Panc1 (cell line): ENCODE data around the gene CABP2. TPM values are rescaled to one million over a fixed set of nuclear protein-coding genes. Genes with fewer than 3 reads are reported as not detected.
"Not testable (repeated sequence)": the region's sequence is repeated elsewhere in the genome, so short reads cannot be mapped to it uniquely, and the experiment has no call there.

Experiments used
- ATAC-seq: fragments of 200-7000 bp; cut with Tn5 transposase; 2 replicates; pipeline ENCODE4 v1.9.1; 2020; ENCODE audit warnings: mild to moderate bottlenecking, moderate library complexity
- BruUV-seq: library from RNA; stranded (reverse); fragments of 400-500 nt; replicated peaks from 2 replicates; lab custom pipeline; 2021; lab: Mats Ljungman, UMichigan
- CTCF ChIA-PET: fragments of 300-600 bp; sonication (Branson Sonifier 250); formaldehyde crosslinking; loops from one replicate; lab custom pipeline; 2022; ENCODE audit warnings: antibody characterized with exemption; lab: Charles Lee
- POLR2A ChIA-PET: fragments of 300-600 bp; sonication (Branson Sonifier 250); formaldehyde crosslinking; loops from one replicate; lab custom pipeline; 2022; ENCODE audit warnings: antibody characterized with exemption; lab: Charles Lee
- DNase-seq: peaks from one replicate; pipeline ENCODE4 v3.0.0-alpha.2; 2010; ENCODE audit warnings: low read depth, low spot score
- H3K27ac ChIP-seq: 2 replicates; pipeline ENCODE4 v1.5.1; 2011; ENCODE audit warnings: mild to moderate bottlenecking, low read length, inconsistent platforms
- H3K27me3 ChIP-seq: fragments of 200-500 bp; sonication (Bioruptor generic); 2 replicates; pipeline ENCODE4 v1.6.0; 2014; ENCODE audit warnings: low read length, inconsistent platforms; ENCODE audit not compliant: control insufficient read depth, insufficient read depth
- H3K36me3 ChIP-seq: fragments of 200-500 bp; sonication (Bioruptor generic); 2 replicates; pipeline ENCODE4 v1.5.1; 2014; ENCODE audit warnings: inconsistent platforms, mild to moderate bottlenecking, low read length, moderate library complexity; ENCODE audit not compliant: control insufficient read depth, insufficient read depth
- H3K4me1 ChIP-seq: 2 replicates; pipeline ENCODE4 v1.5.1; 2011; ENCODE audit warnings: inconsistent platforms, mild to moderate bottlenecking, low read length, moderate library complexity; ENCODE audit not compliant: control insufficient read depth, insufficient read depth
- H3K4me3 ChIP-seq, 2 experiments: 2 replicates each; pipeline ENCODE4 v1.5.1; 2011 to 2012; ENCODE audit warnings: low read depth in 2 of 2, low read length in 2 of 2, mild to moderate bottlenecking in 2 of 2, inconsistent platforms in 1 of 2, moderate library complexity in 1 of 2
- H3K9me3 ChIP-seq: fragments of 200-500 bp; sonication (Bioruptor generic); 2 replicates; pipeline ENCODE4 v1.5.1; 2014; ENCODE audit warnings: low read depth, mild to moderate bottlenecking, inconsistent platforms, low read length, moderate library complexity; ENCODE audit not compliant: control insufficient read depth, insufficient read depth
- POLR2AphosphoS5 ChIP-seq: IDR thresholded peaks from 2 replicates; pipeline ENCODE4 v1.6.1; 2012; ENCODE audit warnings: mild to moderate bottlenecking, low read depth, low read length, moderate library complexity
- REST ChIP-seq, 2 experiments: IDR thresholded peaks; 2 replicates each; pipeline ENCODE4 v1.6.1; 2011 to 2012; ENCODE audit warnings: low read depth in 2 of 2, control low read depth in 1 of 2, low read length in 1 of 2, mild to moderate bottlenecking in 1 of 2, moderate library complexity in 1 of 2; ENCODE audit not compliant: insufficient read depth in 1 of 2
- SIN3A ChIP-seq: IDR thresholded peaks from 2 replicates; pipeline ENCODE4 v1.6.1; 2012; ENCODE audit warnings: low read depth, mild to moderate bottlenecking, low read length, moderate library complexity, borderline replicate concordance; ENCODE audit not compliant: insufficient read depth
- TCF7L2 ChIP-seq: IDR thresholded peaks from 2 replicates; pipeline ENCODE4 v1.6.1; 2011; ENCODE audit warnings: mild to moderate bottlenecking, low read depth, low read length, inconsistent platforms
- in situ Hi-C: cut with HindIII; loops from 2 replicates; pipeline ENCODE4 v1.10.0; 2016; ENCODE audit warnings: low sequenced_read_pairs, low pct_unique_long_range_greater_than_20kb
- intact Hi-C: fragments of 100-400 bp; cut with micrococcal nuclease; formaldehyde crosslinking; loops from one replicate; pipeline ENCODE4 v1.10.0; 2022; ENCODE audit not compliant: unreplicated experiment
- total RNA-seq: library from RNA; stranded (reverse); gene quantifications from one replicate; pipeline ENCODE4 v1.2.1, GENCODE V29; 2021; ENCODE audit not compliant: unreplicated experiment
- TF ChIP-seq, protein P1 (sequence below): fragments of 450-650 bp; IDR thresholded peaks from 2 replicates; pipeline ENCODE4 v1.5.1; 2017; ENCODE audit warnings: mild to moderate bottlenecking

Gene CABP2
- total RNA-seq, 1 experiment from 2014 or later = not detected

DNA sequence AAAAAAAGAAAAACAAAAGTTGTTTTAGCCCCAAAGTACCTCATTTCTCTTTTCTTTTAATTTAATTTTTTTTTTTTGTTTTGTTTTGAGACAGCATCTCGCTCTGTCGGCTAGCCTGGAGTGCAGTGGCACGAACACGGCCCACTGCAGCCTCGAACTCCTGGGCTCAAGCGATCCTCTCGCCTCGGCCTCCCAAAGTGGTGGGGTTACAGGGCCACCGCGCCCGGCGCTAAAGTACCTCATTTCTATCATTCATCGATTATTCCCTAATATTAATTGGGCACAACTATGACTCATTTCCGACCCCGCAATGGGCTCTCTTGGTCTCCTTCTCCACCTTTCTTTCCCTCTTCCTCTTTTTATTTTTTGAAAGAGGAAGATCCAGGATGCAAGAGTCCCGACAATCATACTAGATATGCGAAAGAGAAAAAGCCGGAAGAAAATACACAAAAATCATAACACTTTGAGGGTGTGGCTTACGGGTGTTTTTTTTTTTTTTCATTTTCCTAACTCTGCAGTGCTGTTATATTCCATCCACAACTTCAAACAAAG, 40.9 kb downstream of the CABP2 start:
- no peak for DNase-seq
- intact Hi-C loops = no loop called here
- POLR2A ChIA-PET = interaction anchor here (0.6 kb wide), 1 partner anchor 69 kb away, joined by 3 read pairs; no protein-coding TSS in a partner anchor
- in situ Hi-C loops = no loop called here
- Histone ChIP-seq H3K4me3 (peak overlapping the region; percentile 66 to 89), H3K27me3 (no peaks in the 10 kb centered on the region), H3K4me1 (peaks cover 15% of the 10 kb centered on the region; the same call in 1 of the 2 replicates), H3K9me3 (no peaks in the 10 kb centered on the region), H3K36me3 (no peaks in the 10 kb centered on the region), H3K27ac (peak overlapping the region; percentile 91)
- ATAC-seq = peak; percentile 6; the same call in 1 of the 2 replicates
- CTCF ChIA-PET = interaction anchor here (0.5 kb wide), 1 partner anchor 29 kb away, joined by 6 read pairs; no protein-coding TSS in a partner anchor
- BruUV-seq = no TSS peak
- no peak for TF ChIP-seq SIN3A
- no peak for TF ChIP-seq REST (IDR thresholded peaks at IDR 0.05; ENCODE audit: insufficient read depth in 1 of 2, low read depth in 2 of 2, low read length in 1 of 2)
- TF ChIP-seq, protein P1, sequence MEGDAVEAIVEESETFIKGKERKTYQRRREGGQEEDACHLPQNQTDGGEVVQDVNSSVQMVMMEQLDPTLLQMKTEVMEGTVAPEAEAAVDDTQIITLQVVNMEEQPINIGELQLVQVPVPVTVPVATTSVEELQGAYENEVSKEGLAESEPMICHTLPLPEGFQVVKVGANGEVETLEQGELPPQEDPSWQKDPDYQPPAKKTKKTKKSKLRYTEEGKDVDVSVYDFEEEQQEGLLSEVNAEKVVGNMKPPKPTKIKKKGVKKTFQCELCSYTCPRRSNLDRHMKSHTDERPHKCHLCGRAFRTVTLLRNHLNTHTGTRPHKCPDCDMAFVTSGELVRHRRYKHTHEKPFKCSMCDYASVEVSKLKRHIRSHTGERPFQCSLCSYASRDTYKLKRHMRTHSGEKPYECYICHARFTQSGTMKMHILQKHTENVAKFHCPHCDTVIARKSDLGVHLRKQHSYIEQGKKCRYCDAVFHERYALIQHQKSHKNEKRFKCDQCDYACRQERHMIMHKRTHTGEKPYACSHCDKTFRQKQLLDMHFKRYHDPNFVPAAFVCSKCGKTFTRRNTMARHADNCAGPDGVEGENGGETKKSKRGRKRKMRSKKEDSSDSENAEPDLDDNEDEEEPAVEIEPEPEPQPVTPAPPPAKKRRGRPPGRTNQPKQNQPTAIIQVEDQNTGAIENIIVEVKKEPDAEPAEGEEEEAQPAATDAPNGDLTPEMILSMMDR = no peak
- TF ChIP-seq TCF7L2 = no peak
- TF ChIP-seq POLR2AphosphoS5 = no peak

GRCh38 chr11:67477344-67478050, 45.7 kb downstream of the CABP2 start:
- in situ Hi-C loops, H3K27me3 ChIP-seq, ATAC-seq: not testable (repeated sequence)

GRCh38 chr11:67476692-67477091, 46.6 kb downstream of the CABP2 start:
- H3K4me1 ChIP-seq, BruUV-seq, DNase-seq, H3K9me3 ChIP-seq, H3K27ac ChIP-seq, in situ Hi-C loops, H3K4me3 ChIP-seq, H3K27me3 ChIP-seq, POLR2A ChIA-PET, ATAC-seq, CTCF ChIA-PET, intact Hi-C loops, H3K36me3 ChIP-seq: not testable (repeated sequence)

More at GRCh38 chr11:67477344-67478050, 45.7 kb downstream of the CABP2 start:
- DNase-seq, H3K4me1 ChIP-seq, H3K9me3 ChIP-seq, BruUV-seq, POLR2A ChIA-PET, H3K27ac ChIP-seq, H3K36me3 ChIP-seq, CTCF ChIA-PET, intact Hi-C loops, H3K4me3 ChIP-seq: not testable (repeated sequence)
